Liver (tissue), 3 donors: ENCODE data around the gene SLC1A3.
A peak's percentile ranks its signal among the peaks of the same experiment; 100 is the strongest.

ENCODE experiments used
- ATF3 ChIP-seq: IDR thresholded peaks from 2 replicates; pipeline ENCODE4 v1.6.1; 2016; ENCODE audit warnings: antibody characterized with exemption
- CTCF ChIP-seq: fragments of 150-350 bp; IDR thresholded peaks from 2 replicates; pipeline ENCODE4 v1.5.1; 2017; ENCODE audit warnings: improper control_type of control experiment, low read depth, low read length; ENCODE audit not compliant: missing input control
- EGR1 ChIP-seq, 2 donors: IDR thresholded peaks; 2 replicates each; pipeline ENCODE4 v1.6.1; 2016 to 2018; ENCODE audit warnings: antibody characterized with exemption in 2 of 2, low read depth in 2 of 2
- GABPA ChIP-seq, 2 donors: IDR thresholded peaks in 1 of 2; conservative IDR thresholded peaks in 1 of 2; 2 replicates each; pipeline ENCODE4 v1.6.1; 2016; ENCODE audit warnings: antibody characterized with exemption in 2 of 2, mild to moderate bottlenecking in 1 of 2, moderate library complexity in 1 of 2
- JUND ChIP-seq, 2 donors: IDR thresholded peaks; 2 replicates each; pipeline ENCODE4 v1.6.1; 2016; ENCODE audit warnings: antibody characterized with exemption in 2 of 2
- MAX ChIP-seq: IDR thresholded peaks from 2 replicates; pipeline ENCODE4 v1.6.1; 2016; ENCODE audit warnings: antibody characterized with exemption
- NR2F2 ChIP-seq: IDR thresholded peaks from 2 replicates; pipeline ENCODE4 v1.6.1; 2016; ENCODE audit warnings: antibody characterized with exemption
- RAD21 ChIP-seq, 2 donors: IDR thresholded peaks; 2 replicates each; pipeline ENCODE4 v1.6.1; 2016; ENCODE audit warnings: antibody characterized with exemption in 2 of 2, mild to moderate bottlenecking in 2 of 2
- REST ChIP-seq: IDR thresholded peaks from 2 replicates; pipeline ENCODE4 v1.6.1; 2016; ENCODE audit warnings: antibody characterized with exemption, mild to moderate bottlenecking
- RXRA ChIP-seq, 2 donors: IDR thresholded peaks; 2 replicates each; pipeline ENCODE4 v1.6.1; 2017 to 2018; ENCODE audit warnings: antibody characterized with exemption in 2 of 2, mild to moderate bottlenecking in 1 of 2
- SP1 ChIP-seq: IDR thresholded peaks from 2 replicates; pipeline ENCODE4 v1.6.1; 2018; ENCODE audit warnings: antibody characterized with exemption, mild to moderate bottlenecking
- TAF1 ChIP-seq: conservative IDR thresholded peaks from 2 replicates; pipeline ENCODE4 v1.6.1; 2016; ENCODE audit warnings: antibody characterized with exemption, mild to moderate bottlenecking
- YY1 ChIP-seq: IDR thresholded peaks from 2 replicates; pipeline ENCODE4 v1.6.1; 2016; ENCODE audit warnings: antibody characterized with exemption, mild to moderate bottlenecking
- ZBTB33 ChIP-seq: IDR thresholded peaks from 2 replicates; pipeline ENCODE4 v1.6.1; 2016; ENCODE audit warnings: antibody characterized with exemption
- donor health status: healthy.
- donor health status: healthy.

GRCh38 chr5:36728697-36729543, 122.5 kb downstream of the SLC1A3 start:
- TF ChIP-seq CTCF (peak; percentile 65), RAD21 (IDR thresholded peaks at IDR 0.05) (peak; percentile 73 to 83), YY1 (no peak), TAF1 (no peak), JUND (IDR thresholded peaks at IDR 0.05) (no peak), ATF3 (no peak), SP1 (no peak), MAX (no peak), RXRA (IDR thresholded peaks at IDR 0.05) (no peak), NR2F2 (no peak), GABPA (IDR thresholded peaks at IDR 0.05 in 1 of 2, conservative IDR thresholded peaks at IDR 0.05 in 1 of 2) (no peak), ZBTB33 (no peak), REST (no peak), EGR1 (IDR thresholded peaks at IDR 0.05; ENCODE audit: low read depth in 2 of 2) (no peak)
